C1 segment of cervical spinal cord (tissue), 14 donors: ENCODE data around the gene ZBTB14.

Experiments used
- DNase-seq, 14 donors: peaks; one replicate each; lab custom pipeline; 2025; lab: John Stamatoyannopoulos, UW

ZBTB14 gene

DNA sequence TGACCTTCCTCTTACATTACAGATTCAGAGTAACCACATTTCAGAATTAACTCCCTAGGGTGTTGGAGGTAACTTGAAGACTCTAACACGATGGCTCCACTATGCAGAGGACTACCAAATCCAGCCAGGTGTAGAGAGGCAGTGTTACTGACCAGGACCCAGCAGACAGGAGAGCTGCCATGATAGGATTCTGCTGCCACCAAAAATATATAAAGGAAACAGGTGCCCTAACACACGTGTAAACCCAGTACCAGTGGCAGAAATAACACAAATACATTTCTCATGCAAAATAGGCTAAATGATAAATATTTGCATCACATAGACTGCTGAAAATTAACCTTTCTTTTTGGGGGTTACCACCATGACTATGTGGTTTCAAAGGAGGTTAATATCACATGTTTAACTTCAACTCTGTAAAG, 7.0 kb downstream of the ZBTB14 start:
- no peak for DNase-seq

DNA sequence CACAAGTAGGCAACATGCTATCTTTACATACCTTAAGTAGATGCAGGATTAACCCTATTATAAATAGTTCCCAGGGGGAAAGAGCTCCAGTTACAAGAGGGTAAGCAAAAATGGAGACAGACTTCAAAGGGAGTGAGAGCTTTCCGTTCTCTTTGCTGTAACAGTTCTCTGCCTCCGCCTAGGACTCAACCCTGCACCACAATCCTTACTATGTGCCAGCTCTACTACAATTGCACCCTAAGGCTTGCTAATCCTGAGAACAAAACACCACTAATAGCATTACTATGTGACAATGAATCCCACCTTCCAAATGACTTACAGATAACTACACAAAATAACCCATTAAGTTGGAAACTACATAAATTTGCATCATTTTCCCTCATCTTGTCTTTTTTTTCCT, 7.7 kb downstream of the ZBTB14 start:
- DNase-seq = no peak

DNA sequence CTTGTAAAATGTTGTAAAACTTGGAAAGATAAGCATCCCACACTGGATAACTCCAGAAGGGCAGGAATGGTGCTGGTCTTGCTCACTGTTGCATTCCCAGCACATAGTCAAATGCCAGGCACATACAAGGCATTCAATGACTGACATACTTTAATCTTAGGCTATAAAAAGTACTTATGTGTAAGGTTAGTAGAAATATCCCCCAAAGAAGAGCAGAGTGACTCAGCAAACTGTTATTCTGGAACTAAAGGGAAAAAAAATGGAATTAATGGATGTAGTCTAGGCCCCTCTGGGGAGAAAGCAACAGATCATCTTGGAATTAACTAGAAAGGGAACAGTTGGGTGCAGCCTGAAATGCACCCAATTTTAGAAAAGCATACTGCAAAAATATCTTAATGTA, 9.0 kb downstream of the ZBTB14 start:
- no peak for DNase-seq

DNA sequence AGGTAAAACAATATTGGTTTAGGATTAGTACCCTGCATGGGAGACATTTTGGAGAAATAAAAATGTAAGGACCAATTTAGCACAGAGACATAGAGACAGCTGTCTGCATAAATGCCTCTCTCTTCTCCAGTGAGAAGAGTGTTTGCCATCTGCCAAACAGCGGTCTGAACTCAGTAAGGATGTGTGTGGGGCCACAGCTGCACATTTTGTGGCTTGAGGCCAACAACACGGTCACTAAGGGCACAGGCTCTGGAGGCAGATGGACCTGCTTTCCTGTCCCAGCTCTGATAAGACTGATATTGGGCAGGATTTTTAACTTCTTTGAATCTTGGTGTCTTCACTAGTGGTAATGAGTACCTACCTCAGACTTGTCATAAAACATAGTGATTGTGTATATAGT, 10.2 kb downstream of the ZBTB14 start:
- DNase-seq = peak in 1 of 14 donors; percentile 9

DNA sequence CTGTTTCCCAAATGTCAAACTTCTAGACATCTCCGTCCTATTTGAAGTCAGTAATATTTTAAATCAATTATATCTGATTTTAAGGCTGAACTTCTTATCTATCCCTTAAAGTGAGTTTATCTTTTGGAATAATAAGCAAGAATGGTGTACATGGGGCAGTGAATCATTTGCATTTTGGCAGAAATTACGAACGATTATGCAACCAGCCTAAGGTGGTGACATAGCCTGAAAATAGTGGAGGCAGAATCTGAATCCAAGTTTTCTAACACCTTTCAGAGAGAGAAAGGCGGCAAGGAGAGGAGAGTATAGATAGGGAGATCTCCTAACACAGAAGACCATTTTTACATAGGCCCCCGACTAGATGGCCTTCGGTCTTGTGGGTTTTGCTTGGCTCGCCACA, 10.7 kb downstream of the ZBTB14 start:
- no peak for DNase-seq

DNA sequence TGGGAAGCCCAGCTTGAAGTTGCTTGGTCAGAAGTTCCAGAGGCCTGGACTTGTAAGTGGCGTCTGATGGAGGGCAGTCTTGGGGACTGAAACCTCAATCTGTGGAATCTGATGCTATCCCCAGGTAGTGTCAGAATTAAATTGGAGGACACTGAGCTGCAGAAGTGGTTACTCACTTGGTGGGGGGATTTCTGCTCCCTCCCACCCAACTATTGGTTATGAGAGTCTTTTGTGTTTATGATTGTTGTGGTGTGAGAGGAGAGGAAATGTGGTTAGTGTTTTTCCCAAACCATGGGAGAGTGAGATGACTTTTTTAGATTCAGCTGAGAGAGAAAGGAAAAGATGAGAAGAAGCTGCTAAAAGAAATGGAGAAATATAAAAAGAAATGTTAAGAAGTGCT, 12.8 kb downstream of the ZBTB14 start:
- DNase-seq = no peak

DNA sequence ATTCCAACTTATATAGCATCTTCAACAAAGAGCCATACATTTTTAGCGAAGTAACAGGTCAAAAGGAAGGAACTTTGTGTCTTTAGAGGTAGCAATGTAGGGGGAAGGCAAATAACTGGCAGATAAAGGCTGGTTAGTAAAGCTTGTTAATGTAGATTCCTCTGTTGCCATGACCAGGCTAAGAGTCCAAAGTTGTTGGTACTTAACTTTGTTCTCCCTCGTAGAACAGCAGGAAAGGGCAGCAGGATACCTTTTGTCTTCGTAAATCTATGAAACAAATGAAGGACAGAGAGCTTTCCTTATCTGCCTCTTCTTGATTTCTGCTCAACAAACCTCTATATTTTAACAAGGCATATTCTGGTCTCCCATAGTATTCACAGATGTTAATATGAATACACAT, 18.6 kb downstream of the ZBTB14 start:
- DNase-seq = no peak

DNA sequence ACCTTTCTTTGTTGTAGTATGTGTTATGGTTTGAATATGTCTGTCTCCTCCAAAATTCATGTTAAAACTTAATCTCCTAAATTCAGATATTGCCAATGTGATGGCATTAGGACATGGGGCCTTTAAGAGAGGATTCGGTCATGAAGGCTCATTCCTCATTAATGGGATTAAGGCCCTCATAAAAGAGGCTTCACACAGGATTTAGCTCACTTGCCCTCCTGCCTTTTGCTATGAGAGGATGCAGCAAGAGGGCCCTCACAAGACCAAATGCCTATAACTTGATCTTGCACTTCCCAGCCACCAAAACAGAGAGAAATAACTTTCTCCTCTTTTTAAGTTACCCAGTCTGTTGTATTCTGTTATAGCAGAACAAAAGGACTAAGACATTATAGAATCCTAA, 19.7 kb downstream of the ZBTB14 start:
- DNase-seq = no peak

DNA sequence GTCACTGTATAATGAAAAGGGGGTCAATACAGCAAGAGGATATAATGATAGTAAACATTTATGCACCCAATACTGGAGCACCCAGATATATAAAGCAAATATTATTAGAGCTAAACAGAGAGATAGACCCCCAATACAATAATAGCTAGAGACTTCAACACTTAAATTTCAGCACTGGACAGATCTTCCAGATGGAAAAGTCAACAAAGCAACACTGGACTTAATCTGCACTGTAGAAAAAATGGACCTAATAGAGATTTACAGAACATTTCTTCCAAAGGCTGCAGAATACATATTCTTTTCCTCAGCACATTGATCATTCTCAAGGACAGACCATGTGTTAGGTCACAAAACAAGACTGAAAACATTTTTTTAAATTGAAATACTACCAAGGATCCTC, 26.7 kb downstream of the ZBTB14 start:
- no peak for DNase-seq

DNA sequence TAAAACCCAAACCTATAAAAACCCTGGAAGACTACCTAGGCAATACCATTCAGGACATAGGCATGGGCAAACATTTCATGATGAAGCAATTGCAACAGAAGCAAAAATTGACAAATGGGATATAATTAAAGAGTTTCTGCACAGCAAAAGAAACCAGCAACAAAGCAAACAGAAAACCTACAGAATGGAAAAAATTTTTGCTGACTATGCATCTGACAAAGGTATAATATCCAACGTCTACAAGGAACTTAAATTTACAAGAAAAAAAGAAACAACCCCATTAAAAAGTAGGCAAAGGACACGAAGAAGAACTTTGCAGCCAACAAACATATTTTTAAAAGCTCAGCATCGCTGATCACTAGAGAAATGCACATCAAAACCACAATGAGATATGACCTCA, 28.8 kb downstream of the ZBTB14 start:
- no peak for DNase-seq

DNA sequence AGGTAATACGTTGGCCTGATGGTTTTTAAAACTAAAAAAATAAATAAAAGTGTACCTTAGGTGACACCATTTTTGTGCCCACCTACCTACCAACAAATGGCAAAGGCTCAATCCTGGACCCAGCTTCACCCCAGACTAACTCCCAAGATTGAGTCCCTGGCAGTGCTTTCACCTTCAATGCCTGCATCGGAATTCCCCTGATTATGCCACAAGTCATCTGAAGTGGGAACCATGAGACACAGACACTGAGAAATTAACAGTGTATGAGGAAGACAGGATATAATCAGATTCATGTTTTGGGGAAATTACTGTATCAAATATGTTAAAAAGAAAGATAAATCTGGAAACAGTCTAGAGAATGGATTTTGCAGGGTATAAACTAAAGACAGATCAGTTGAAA, 41.6 kb downstream of the ZBTB14 start:
- peak in 1 of 14 donors; percentile 13 for DNase-seq

DNA sequence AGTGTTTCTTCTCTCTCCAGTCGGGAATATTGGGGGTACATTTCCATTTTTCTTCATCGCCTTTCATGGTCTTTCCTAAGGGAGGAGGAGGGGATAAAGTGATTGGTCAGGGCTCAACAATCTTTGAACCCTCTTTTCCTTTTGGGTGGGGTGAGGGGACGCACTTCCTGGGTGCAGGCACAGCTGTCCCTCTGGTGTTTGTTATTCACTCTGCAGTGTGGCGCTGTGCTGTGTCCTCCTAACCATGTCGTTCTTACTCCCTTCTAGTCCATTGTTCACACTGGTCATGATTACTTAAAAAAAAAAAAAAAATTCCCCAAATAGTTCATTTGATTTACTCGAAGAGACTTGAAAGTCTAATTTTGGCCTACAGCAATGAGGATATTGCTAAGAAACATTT, 44.4 kb downstream of the ZBTB14 start:
- no peak for DNase-seq

DNA sequence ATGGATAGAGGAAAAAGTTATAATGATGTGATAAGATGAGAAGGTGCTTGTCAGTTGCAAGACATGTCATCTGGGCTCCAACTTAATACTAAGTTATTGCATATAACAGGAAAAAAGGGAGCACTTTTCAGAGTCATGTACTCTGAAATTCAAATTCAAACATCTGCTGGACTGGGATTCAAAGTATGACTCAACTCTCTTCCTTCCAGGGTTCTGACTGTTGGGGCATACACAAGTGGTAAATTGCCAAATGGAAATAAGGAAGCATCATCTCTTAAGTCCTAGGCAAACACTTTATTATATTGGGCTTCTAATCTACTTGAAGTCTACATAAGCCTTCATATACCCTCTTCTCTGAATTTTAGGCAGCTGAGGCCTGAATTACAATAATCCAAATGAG, 44.9 kb downstream of the ZBTB14 start:
- DNase-seq = no peak

DNA sequence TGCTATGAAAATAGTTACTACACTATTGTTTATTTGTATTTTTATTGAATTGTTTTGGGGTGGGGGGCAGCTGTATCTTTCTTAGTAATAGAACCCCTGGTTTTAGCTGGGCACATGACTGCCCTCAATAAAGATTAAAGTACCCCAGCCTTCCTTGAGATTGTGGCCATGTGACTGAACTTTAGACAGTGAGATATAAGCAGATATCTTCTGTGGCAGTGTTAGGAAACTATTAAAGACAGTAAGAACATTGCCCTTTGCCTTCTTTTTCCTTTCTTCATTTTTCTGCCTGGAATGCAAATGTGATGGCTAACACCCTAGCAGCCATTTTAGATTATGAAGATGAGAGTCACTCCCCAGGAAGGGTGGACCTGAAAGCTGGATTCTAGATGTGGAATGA, 50.6 kb downstream of the ZBTB14 start:
- DNase-seq = no peak

DNA sequence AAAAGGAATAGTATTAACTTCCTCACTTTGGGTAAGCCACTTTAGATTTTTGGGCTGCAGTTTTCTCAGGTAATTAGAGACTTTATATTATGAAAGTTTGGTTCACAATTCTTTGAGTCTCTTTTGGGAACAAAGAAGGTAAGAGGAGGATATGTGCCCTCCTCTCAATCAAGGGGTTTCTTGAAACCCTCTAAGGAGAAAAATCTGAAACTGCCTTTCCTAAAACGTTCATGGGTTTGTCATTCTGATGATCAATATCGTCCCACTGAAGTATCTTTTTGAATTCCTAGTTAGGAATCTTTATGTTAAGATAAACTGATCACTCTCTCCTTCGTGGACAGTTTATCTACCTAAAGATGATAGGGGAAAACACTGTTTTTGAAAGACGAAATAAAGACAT, 56.1 kb downstream of the ZBTB14 start:
- no peak for DNase-seq
